GM13977 (cell line): ENCODE results near the gene SNAP25.

Source experiments
- DNase-seq: peaks from one replicate; pipeline ENCODE4 v3.0.0; 2012; ENCODE audit warnings: low spot score
- CTCF ChIP-seq: IDR thresholded peaks from 2 replicates; pipeline ENCODE4 v1.5.1; 2012; ENCODE audit warnings: mild to moderate bottlenecking, control low read depth; ENCODE audit not compliant: insufficient read depth; ENCODE audit errors: extremely low read depth, missing control alignments
- in situ Hi-C: fragments of 300-500 bp; cut with MboI; formaldehyde crosslinking; loops from one replicate; pipeline ENCODE4 v1.12.0; 2022; ENCODE audit warnings: low sequenced_read_pairs, low pct_unique_long_range_greater_than_20kb, mixed read lengths, inconsistent platforms; ENCODE audit not compliant: unreplicated experiment

Gene SNAP25

DNA sequence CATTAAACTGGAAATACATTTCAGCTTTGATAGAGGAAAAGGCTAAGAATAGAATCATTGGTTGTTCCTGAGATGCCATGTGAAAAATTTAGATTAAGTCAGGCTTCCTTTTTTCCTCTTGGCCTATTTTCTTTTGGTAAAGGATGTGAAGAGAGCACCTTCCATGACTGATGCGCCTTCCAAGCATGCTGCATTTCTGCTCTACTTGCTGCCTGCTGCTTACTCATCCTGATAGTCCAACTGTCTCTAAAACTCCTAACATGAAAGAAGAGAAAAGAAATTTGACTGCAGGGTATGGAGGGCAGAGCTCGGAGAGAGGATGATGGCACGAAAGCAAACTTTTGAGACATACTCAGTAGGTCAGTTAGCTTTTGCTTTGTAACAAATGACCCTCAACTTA, 28.8 kb downstream of the SNAP25 start:
- DNase-seq, result no peak
- in situ Hi-C loops, result no loop called here
- TF ChIP-seq CTCF, result no peak

- TF ChIP-seq CTCF, result no peak
- DNase-seq, result no peak
- in situ Hi-C loops, result no loop called here
Observed at GRCh38 chr20:10249048-10249770, 30.6 kb downstream of the SNAP25 start.

- in situ Hi-C loops, result no loop called here
- DNase-seq, result no peak
- TF ChIP-seq CTCF, result no peak
Observed at GRCh38 chr20:10249822-10250221, 31.2 kb downstream of the SNAP25 start.

DNA sequence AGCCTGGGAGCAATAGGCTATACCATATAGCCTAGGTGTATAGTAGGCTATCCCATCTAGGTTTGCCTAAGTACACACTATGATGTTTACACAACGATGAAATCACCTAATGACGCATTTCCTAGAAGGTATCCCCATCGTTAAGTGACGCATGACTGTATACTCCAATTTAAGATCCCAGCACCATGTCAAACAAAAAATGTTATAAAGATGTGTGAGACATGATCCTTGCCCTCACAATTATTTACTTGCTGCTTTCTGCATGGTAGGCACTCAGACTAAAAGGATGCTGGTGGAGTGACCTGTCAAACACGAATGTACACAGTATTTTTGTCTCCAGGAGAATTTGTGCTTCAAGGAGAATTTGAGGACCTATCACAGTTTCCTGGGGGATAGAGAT, 32.3 kb downstream of the SNAP25 start:
- no peak for DNase-seq
- TF ChIP-seq CTCF, result no peak
- in situ Hi-C loops, result no loop called here

- no peak for TF ChIP-seq CTCF
- in situ Hi-C loops, result no loop called here
- no peak for DNase-seq
Observed at GRCh38 chr20:10253780-10254179, 35.1 kb downstream of the SNAP25 start.

DNA sequence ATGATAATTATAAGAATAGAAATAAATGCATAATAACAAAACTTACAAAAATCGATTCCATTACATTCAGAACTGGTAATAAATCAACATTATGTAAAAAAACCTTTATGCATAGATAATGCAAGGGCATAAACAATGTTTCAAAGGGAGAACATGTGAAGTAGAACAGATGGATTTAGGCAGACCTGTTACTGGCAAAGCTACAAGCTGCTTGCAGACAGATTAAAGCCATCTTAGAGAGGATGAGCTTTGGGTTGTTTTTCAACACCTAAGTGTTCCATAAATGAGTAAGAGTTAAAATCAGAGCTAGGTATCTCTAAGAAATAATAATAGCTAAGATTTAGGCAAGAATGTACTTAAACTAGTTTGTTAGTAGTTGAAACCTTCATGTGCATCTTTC, 37.2 kb downstream of the SNAP25 start:
- TF ChIP-seq CTCF, result no peak
- in situ Hi-C loops, result no loop called here
- no peak for DNase-seq
